ENCODE results near the gene PHACTR1.

PHACTR1 gene

DNA sequence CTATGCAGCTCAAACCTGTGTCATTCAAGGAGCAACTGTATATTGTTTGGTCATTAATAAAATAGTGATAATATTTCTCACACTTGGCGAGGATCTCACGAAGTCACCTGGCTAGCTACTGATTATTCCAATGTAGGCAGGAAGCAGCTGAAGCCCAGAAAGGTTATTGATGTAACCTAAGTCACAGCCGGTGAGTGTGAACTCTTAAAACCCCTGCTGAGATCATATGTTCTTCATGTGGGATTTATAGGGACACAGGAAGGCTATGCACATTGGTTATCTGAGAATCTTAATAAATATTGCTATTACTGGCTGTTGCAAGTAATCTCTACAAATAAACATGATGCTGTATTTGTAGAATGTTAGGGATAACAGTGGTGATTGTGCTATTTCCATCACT is 450.3 kb downstream of the PHACTR1 start:
- no peak for DNase-seq

- no peak for DNase-seq
Measured at GRCh38 chr6:13172291-13172690, 455.7 kb downstream of the PHACTR1 start.

GRCh38 chr6:13175087-13175486 is 458.5 kb downstream of the PHACTR1 start:
- no peak for DNase-seq

GRCh38 chr6:13175759-13176158 is 459.2 kb downstream of the PHACTR1 start:
- DNase-seq, result no peak

DNA sequence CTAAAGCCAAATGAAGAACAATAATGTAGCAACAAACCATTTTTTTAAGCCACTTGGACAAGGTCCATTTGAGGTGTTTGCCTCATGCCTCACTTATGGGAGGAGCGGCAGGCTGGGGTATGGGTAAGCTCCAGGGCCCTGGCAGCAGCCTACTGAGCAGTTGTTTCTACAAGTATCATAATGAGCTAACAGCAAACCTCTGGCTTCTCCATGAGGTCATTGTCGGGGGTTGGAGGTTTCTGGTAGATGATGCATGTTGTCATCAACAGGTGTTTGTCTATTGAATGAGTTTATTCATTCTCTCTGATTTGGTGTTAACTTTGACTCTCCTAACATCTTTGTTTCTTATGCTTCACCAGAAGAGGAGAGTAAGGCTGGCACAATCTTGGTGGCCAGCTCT is 461.1 kb downstream of the PHACTR1 start:
- DNase-seq, result no peak

DNA sequence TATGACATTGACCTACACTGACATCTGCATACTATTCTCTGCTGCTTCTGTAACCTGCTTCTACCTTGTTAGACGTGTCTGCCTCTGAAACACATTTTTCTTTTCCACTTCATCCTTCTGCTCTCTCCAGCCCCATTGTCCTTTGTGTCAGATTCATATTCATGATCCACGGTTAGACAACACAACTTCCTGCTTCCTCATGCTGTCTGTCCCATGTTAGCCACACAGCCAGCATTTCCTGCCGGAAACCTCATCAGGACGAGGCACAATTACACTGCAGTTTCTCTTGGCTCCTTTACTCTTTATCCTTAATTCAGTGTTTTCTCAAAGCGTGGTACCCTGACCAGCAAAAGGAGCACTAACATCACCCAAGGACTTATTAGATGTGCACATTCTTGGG is 461.5 kb downstream of the PHACTR1 start:
- peak; percentile 7 for DNase-seq

GRCh38 chr6:13180538-13180937 is 464.0 kb downstream of the PHACTR1 start:
- no peak for DNase-seq

- no peak for DNase-seq
Measured at GRCh38 chr6:13181393-13181792, 464.8 kb downstream of the PHACTR1 start.

GRCh38 chr6:13183415-13184088 is 467.0 kb downstream of the PHACTR1 start:
- DNase-seq, result no peak

GRCh38 chr6:13184089-13184468 is 467.5 kb downstream of the PHACTR1 start:
- DNase-seq, result no peak

- DNase-seq, result no peak
Measured at GRCh38 chr6:13184547-13184946, 468.0 kb downstream of the PHACTR1 start.

GRCh38 chr6:13186861-13187260 is 470.3 kb downstream of the PHACTR1 start:
- no peak for DNase-seq

GRCh38 chr6:13187692-13188091 is 471.1 kb downstream of the PHACTR1 start:
- no peak for DNase-seq

DNA sequence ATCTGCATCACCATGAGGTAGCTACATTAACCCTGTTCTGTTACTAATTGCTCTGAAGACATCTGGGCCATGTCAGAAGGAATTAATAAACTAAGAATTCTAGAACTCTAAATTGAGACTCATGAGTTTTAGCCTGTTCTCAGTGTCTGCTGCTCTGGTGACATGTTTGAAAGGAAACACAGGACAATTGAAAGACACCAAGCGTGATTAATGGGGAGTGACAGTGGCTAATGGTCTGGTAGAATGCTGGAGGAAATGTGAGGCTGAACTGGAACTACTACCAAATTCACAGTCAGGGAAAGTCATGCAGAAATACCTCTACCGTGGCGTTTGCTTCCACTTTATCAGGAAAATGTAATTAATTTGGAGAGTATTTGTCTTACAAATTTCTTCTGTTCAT is 471.7 kb downstream of the PHACTR1 start:
- no peak for DNase-seq

DNA sequence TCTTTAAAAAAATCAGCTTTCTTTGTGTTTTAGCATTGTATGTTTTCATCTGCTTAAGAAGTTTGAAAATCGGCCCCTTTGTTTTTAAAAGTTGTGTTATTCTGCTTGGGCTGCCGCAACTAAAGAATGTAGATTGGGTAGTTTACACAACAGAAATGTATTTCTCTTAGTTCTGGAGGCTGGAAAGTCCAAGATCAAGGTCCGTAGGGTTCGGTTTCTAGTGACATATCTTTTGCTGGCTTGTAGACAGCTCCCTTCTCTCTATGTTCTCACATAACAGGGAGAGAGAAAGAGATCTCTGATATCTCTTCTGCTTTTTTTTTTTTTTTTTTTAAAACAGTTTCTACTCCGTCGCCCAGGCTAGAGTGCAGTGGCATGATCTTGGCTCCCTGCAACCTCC is 473.1 kb downstream of the PHACTR1 start:
- DNase-seq, result no peak

DNA sequence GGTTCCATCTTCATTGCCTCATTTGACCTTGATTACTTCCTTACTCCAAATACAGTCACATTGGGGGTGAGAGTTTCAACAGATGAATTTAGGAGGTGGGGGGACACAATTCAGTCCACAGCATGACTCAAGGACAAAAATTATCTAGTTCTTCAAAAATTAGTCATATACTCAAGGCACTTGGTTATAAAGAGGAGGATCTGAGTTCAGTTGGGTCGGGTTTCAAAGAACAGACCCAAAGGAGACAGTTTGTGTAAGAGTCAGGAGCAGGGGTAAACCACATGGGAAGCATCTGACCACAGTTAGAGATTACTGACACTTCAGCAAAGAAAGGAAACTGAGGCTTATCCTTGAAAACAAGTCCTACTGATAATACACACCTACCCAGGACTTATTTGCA is 473.8 kb downstream of the PHACTR1 start:
- DNase-seq, result no peak

DNA sequence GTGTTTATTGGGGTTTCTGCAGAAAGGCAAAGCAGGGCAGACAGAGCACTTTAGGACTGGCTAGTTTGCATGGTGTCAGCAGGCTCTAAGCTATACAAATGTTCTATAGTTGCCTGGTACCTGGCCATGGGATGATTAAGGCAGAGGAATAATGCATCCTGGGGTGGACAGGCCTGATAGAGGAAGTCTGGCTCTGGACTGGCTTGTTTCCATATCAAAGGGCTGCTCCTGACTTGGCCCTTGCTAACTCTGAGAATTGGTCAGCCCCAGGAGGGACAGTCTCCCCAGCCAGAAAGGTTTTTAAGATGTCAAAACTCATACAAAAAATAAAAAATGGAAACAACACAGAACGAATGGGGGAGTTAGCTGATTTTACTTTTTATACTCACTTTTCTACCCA is 474.9 kb downstream of the PHACTR1 start:
- DNase-seq, result no peak

DNA sequence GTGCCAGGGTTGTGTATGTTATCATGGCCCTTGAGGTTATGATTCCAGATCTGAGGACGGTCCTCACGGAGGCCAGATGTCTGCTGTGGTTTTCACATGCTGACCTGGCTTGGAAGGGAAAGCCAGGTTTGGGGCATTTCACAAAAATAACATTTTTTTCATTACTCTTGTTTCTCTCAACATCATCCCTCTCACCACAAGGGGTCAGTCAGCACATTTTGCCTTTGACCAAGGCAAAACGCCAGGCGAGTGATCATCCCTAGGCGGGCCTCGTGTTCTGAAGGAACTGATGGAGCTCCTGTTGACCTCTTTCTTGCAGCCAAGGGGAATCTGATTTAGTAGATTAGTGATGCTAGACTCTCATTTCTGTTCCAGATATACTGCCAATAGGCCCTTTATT is 478.3 kb downstream of the PHACTR1 start:
- DNase-seq, result peak; percentile 76

DNA sequence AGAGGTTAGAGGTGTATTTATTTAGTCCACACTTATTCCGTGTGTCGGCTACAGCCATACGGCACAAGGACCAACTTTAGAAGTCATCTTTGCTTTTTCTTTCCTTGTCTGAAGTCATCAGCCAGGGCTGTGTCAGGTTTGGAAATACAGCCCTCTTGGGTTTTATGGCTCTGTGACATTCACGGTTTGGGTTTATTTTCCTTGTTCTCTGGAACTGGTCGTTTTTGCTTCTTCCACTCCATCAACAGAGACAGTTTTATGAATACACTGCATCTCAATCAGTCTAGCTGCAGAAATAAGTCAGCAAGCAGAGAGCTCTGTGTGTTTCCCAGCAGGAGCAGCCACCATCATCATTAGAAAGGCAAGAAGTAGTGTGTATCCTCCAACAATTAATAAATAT is 479.2 kb downstream of the PHACTR1 start:
- DNase-seq, result no peak

- no peak for DNase-seq
Measured at GRCh38 chr6:13198168-13198567, 481.6 kb downstream of the PHACTR1 start.

DNA sequence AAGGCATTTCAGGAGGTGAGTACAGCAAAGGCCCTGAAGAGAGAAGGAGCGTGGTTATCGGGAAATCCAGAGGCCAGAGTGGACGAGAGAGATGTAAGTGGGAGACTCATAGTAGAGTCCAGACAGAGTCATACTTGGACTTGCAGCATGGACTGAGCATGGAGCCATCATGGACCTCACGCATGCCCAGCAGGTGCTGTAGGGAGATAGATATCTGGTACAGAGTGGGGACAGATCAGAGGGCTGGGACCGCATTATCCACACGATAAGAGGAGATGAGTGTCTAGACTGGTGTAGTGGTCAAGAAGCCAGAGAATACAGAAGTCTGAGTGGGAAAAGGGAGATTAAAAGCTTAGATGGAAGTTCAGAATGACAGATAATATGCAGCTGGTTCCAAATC is 484.8 kb downstream of the PHACTR1 start:
- no peak for DNase-seq

DNA sequence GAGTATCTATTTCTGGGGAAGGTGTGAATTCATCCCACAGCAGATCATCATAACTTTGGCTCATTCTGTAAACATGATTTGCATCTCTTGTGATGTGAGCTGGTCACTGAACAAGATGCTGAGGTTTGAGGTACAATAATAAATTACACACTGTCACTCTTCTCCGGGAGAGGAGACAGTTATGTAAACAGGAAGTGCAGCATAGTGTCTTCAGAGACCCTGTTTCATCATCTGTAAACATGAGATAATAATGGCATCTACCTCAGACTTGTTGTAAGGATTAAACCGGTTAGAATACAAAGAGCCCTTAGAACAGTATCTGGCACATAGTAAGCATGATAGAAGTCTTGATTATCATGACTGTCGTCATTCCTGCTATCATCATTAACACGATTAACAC is 486.6 kb downstream of the PHACTR1 start:
- peak; percentile 29 for DNase-seq

GRCh38 chr6:13205106-13205505 is 488.5 kb downstream of the PHACTR1 start:
- no peak for DNase-seq

GRCh38 chr6:13212096-13212495 is 495.5 kb downstream of the PHACTR1 start:
- DNase-seq, result no peak

DNA sequence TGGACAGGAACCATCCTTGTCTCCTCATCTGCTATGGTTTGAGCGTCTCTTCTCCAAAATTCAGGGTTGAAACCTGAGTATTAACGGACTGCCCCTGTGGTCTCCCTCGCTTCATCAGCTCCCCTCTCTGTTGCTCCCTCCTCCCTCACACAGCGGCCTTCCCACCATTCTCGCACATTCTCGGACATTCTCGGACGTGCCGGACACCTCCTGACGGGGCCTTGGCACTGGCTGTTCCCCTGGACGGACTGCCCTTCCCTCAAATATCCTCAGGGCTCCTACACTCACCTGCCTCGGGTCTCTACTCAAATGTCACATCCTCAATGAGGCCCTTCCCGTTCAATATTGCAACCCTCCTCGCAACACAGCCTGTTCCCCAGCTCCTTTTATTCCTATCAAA is 496.0 kb downstream of the PHACTR1 start:
- no peak for DNase-seq

DNA sequence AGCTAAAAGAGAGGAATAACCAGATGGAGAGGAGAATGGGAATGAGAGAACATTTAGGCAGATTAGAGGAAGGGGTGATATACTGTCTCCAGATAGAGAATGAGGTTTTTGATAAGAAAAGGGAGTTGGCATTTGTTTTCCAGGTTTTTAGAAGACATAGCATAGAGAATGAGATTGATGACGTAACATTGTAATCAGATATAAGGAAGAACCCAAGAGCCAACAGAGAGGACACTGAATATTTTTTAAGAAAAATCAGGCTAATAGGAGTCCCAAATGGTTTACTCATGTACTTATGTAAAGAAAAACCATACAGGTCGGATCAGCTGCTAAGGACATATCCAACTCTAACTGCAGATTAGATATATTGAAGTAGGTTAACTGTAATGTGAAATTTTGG is 498.8 kb downstream of the PHACTR1 start:
- no peak for DNase-seq
